Right cardiac atrium (tissue), 5 donors: ENCODE measurements around the gene COQ5. TPM values are rescaled to one million over a fixed set of nuclear protein-coding genes. Genes with fewer than 3 reads are reported as not detected.
"Not testable (repeated sequence)": the region's sequence is repeated elsewhere in the genome, so short reads cannot be mapped to it uniquely, and the experiment has no call there.

Source experiments
- ATAC-seq, 2 donors: fragments of 200-7000 bp; cut with Tn5 transposase; one replicate each; pipeline versions ENCODE4 v1.8.0 to v1.9.1; 2020; ENCODE audit warnings: moderate library complexity in 2 of 2, mild to moderate bottlenecking in 1 of 2
- DNase-seq, 3 donors: peaks; one replicate each; pipeline ENCODE4 v3.0.0-alpha.2; 2020
- H3K27ac ChIP-seq: one replicate; pipeline ENCODE4 v1.5.1; 2013; ENCODE audit warnings: mild to moderate bottlenecking, low read length, control low read depth, moderate library complexity
- H3K27me3 ChIP-seq: one replicate; pipeline ENCODE4 v1.6.1; 2013; ENCODE audit not compliant: control insufficient read depth, insufficient read depth
- H3K4me1 ChIP-seq: one replicate; pipeline ENCODE4 v1.6.1; 2013; ENCODE audit warnings: low read length; ENCODE audit not compliant: control insufficient read depth, insufficient read depth
- H3K4me3 ChIP-seq: one replicate; pipeline ENCODE4 v1.5.1; 2013; ENCODE audit warnings: low read length, control low read depth
- H3K9me3 ChIP-seq: one replicate; pipeline ENCODE4 v1.6.1; 2013; ENCODE audit warnings: low read length; ENCODE audit not compliant: control insufficient read depth
- WGBS: extraction: QIAGEN DNeasy Blood & Tissue Kit; methylation state at CpG from one replicate; pipeline ENCODE4 v1.1.7; 2013; 5-methylcytosine and 5-hydroxymethylcytosine counted together
- intact Hi-C, 4 donors: fragments of 100-400 bp; cut with DNase I; formaldehyde crosslinking; loops; one replicate each; pipeline versions ENCODE4 v1.11.0 to v1.14.0; 2022 to 2023
- polyA plus RNA-seq: library from polyadenylated mRNA; stranded (reverse); fragments of 200-250 nt; gene quantifications from one replicate; pipeline ENCODE4 v1.2.3, GENCODE V29; 2013
- total RNA-seq, 4 donors: library from RNA; stranded (reverse); fragmentation: NEBNext Ultra II Directional; extraction: Animal tissue kit (Norgen Biotek cat#: 25700); gene quantifications; one replicate each; pipeline ENCODE4 v1.2.1, GENCODE V29; 2021
- donor health status: healthy with polysubstance abuse.
- donor health status: DM: no; HTN: yes; CAD: no.
- donor health status: DM: no; HTN: no; CAD: no.
- donor health status: DM: no; HTN: yes; CAD: no; lungs with severe emphysema.
- donor health status: DM: yes; HTN: yes; CAD: no.

The COQ5 gene
- total and polyA plus RNA-seq, 5 donors, result 26.2 to 40.5 (median 28.1) TPM

GRCh38 chr12:120529641-120530417, 871 bp upstream of the COQ5 start:
- Histone ChIP-seq H3K9me3 (no peaks in the 10 kb centered on the region), H3K27me3 (no peaks in the 10 kb centered on the region), H3K4me1 (no peaks in the 10 kb centered on the region), H3K27ac (peak overlapping the region; percentile 70), H3K4me3 (peak overlapping the region; percentile 53)
- DNase-seq (no peak), ATAC-seq (peak in 1 of 2 donors; percentile 8)
- WGBS, result 47% methylated on average over 19 of the region's 19 CpGs
- intact Hi-C loops, result loop anchor here in 1 of 4 donors (10.0 kb wide), 1 partner anchor 55 kb away; no protein-coding TSS in a partner anchor

- WGBS, result 88% methylated on average over 9 of the region's 9 CpGs
- Histone ChIP-seq H3K4me3 (no peak overlapping the region), H3K27me3 (no peaks in the 10 kb centered on the region), H3K4me1 (no peaks in the 10 kb centered on the region), H3K27ac (no peak overlapping the region), H3K9me3 (no peaks in the 10 kb centered on the region)
- intact Hi-C loops, result no loop called here
- ATAC-seq (no peak), DNase-seq (no peak)
Observed at GRCh38 chr12:120522568-120522967, 6.4 kb downstream of the COQ5 start.

DNA sequence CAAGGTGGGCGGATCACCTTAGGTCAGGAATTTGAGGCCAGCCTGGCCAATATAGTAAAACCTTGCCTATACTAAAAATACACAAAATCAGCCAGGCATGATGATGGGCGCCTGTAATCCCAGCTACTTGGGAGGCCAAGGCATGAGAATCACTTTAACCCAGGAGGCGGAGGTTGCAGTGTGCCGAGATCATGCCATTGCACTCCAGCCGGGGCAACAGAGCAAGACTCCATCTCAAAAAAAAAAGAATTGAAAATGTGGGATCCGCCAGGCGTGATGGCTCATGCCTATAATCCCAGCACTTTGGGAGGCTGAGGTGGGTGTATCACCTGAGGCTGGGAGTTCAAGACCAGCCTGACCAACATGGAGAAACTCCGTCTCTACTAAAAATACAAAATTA, 9.6 kb downstream of the COQ5 start:
- DNase-seq, H3K27me3 ChIP-seq, H3K27ac ChIP-seq, H3K9me3 ChIP-seq, H3K4me1 ChIP-seq, ATAC-seq, H3K4me3 ChIP-seq, intact Hi-C loops: not testable (repeated sequence)
- WGBS, result 98% methylated on average over 8 of the region's 8 CpGs

- intact Hi-C loops, result no loop called here
- no peak overlapping the region for H3K27ac ChIP-seq
- H3K4me1 ChIP-seq, result no peaks in the 10 kb centered on the region
- no peak for DNase-seq
- H3K4me3 ChIP-seq, result no peak overlapping the region
- no peak for ATAC-seq
- no peaks in the 10 kb centered on the region for H3K9me3 ChIP-seq
- WGBS, result 88% methylated on average over 2 of the region's 2 CpGs
- no peaks in the 10 kb centered on the region for H3K27me3 ChIP-seq
Observed at GRCh38 chr12:120515496-120515895, 13.5 kb downstream of the COQ5 start.

DNA sequence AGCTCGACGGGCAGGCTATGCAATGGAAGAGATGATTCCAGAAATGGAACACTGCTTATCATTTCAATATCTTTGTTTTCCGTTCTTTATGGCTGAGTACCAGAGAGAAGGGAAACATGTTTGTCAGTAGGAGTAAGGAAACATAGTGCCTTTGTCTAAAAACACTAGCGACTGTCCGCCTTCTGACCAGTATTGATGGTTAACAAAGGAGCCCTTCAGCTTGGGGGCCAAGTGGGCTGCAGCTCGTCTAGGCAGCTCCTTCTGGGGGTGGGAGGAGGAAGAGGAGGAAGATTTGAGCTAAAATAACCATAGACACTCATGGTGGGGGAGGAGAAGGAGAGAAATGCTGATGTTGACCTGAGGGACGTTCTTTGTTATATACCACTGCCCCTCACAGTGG, 15.0 kb downstream of the COQ5 start:
- Histone ChIP-seq H3K9me3 (no peaks in the 10 kb centered on the region), H3K27me3 (no peaks in the 10 kb centered on the region), H3K27ac (no peak overlapping the region), H3K4me1 (no peaks in the 10 kb centered on the region), H3K4me3 (no peak overlapping the region)
- intact Hi-C loops, result no loop called here
- ATAC-seq, result no peak
- WGBS, result 87% methylated on average over 7 of the region's 7 CpGs
- DNase-seq, result no peak

DNA sequence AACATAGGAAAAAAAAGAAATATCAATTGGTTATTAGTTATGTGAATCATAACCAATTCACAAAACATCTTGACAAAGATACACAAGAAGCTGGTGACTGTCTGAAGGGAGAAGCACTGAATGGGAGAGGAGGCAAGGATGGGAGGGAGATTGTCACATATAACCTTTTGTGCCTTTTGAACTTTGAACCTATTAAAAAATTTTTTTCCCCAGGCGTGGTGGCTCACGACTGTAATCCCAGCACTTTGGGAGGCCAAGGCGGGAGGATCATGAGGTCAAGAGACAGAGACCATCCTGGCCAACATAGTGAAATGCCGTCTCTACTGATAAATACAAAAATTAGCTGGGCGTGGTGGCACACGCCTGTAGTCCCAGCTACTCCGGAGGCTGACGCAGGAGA, 20.4 kb downstream of the COQ5 start:
- ATAC-seq (no peak), DNase-seq (no peak)
- 95% methylated on average over 8 of the region's 8 CpGs for WGBS
- Histone ChIP-seq H3K4me3 (no peak overlapping the region), H3K9me3 (no peaks in the 10 kb centered on the region), H3K27me3 (no peaks in the 10 kb centered on the region), H3K4me1 (no peaks in the 10 kb centered on the region), H3K27ac (no peak overlapping the region)
- intact Hi-C loops, result no loop called here

DNA sequence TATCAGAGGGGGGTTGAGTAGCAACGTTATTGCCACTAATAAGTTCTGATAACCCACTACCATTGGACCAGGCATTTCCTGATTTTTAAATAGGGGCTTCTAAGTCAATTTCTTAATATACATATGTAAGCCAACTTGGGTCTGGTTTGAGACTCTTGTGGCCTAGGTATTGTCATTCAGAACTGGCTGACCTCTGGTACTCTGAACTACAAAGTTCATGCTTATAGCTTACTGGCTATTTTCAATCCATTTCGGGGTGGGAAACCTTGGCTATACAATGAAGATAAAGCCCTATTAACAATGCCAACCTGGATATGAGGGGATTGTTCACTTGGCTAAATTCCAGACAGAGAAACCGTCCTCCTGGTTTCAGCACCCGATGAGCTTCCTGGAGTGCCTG, 24.4 kb downstream of the COQ5 start:
- Histone ChIP-seq H3K27me3 (no peaks in the 10 kb centered on the region), H3K4me3 (no peak overlapping the region), H3K4me1 (no peaks in the 10 kb centered on the region), H3K9me3 (no peaks in the 10 kb centered on the region), H3K27ac (no peak overlapping the region)
- ATAC-seq (no peak), DNase-seq (no peak)
- intact Hi-C loops, result no loop called here
- WGBS, result 74% methylated on average over 4 of the region's 4 CpGs

DNA sequence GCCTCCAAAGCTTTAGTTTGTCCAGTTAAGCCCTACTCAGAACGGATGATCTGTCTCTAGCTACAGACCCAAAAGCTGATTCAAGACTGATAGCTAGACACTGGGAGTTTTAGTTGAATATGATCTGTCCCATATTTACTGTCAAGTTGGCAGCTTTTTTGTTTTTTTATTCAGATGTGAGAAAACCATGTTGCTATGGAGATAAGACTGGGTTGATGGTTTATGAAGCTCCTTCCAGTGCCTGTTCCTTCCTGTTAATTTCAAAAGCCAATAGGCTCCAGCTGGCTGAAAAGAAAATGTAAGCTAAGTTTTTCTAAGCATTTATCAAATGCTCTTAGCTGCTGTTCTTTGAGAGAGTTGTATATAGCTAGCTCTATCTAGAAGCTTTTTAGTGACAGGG, 28.4 kb downstream of the COQ5 start:
- no peak overlapping the region for H3K27ac ChIP-seq
- no peak for ATAC-seq

DNA sequence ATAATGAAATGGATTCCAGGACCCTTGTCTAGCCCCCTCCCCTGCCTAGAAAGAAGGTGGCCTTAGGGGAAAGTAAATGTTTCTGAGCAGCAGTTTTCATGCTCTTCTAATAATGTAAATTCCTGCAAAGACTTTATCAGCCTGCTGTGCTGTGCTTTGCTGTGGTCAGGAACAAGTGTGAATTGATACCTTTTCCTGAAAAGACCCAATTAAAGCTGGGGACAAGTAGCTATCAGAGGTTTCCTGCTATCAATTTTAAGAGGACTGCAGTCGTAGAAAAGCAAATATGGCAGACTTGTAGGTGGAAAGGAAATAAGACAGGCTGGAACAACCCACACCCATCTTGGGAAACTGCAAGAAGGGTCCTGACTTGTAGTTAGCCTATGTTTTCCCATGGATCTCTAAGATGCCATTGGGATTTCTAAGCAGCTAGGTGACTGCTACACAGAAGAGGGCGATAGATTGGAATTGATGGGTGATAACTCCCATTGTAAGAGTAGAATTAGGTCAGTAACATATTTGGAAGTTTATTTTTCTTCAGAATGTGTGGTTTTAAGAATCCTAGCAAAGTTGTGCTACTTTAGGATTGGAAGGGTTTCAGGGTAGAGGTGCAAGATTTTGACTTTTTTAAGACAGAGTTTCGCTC, 30.0 kb downstream of the COQ5 start:
- Histone ChIP-seq H3K27ac (no peak overlapping the region), H3K4me1 (peaks cover 3% of the 10 kb centered on the region), H3K27me3 (no peaks in the 10 kb centered on the region), H3K4me3 (no peak overlapping the region), H3K9me3 (no peaks in the 10 kb centered on the region)
- WGBS, result 78% methylated on average over 3 of the region's 3 CpGs
- intact Hi-C loops, result no loop called here
- ATAC-seq, result no peak
- DNase-seq, result no peak

More for the DNA sequence above, 28.4 kb downstream of the COQ5 start:
- Histone ChIP-seq H3K27me3 (no peaks in the 10 kb centered on the region), H3K4me1 (no peaks in the 10 kb centered on the region), H3K4me3 (no peak overlapping the region), H3K9me3 (no peaks in the 10 kb centered on the region)
- intact Hi-C loops, result no loop called here
- no peak for DNase-seq
- 64% methylated on average over 1 of the region's 1 CpG for whole genome bisulfite sequencing

DNA sequence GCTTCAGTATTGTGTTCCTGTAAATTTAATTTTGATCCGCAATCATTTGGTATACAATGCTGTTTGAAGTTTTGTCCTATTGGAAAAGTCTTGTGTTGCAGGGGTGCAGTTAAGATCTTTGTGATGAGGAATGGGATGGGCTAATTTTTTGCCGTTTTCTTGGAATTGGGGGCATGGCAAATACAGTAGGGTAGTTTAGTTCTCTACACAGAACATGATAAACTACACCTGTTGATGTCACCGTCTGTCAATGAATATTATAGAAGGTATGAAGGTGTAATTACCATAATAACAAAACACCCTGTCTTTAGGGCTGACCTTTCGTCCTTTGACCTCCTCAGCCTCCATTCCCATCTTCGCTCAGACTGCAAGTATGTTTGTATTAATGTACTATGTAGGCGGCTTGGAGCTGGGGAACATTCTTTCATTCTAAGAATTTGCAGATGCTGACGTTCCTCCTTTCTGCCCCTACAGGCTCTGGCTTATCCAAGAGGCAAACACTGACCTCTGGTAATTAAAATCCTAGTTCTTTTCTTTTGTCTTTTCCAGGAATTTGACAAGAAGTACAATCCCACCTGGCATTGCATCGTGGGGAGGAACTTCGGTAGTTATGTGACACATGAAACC, 31.3 kb downstream of the COQ5 start:
- ATAC-seq, result no peak

More for the DNA sequence above, 31.3 kb downstream of the COQ5 start:
- H3K4me1 ChIP-seq, result peaks cover 3% of the 10 kb centered on the region
- WGBS, result 17% methylated on average over 9 of the region's 9 CpGs
- H3K27ac ChIP-seq, result no peak overlapping the region
- no peak for DNase-seq
- H3K4me3 ChIP-seq, result peak overlapping the region; percentile 91
- intact Hi-C loops, result no loop called here
- no peaks in the 10 kb centered on the region for H3K27me3 ChIP-seq
- no peaks in the 10 kb centered on the region for H3K9me3 ChIP-seq
